Epithelial cell of proximal tubule (primary cell): ENCODE results near the gene ADRA2B. TPM values are rescaled to one million over a fixed set of nuclear protein-coding genes. Genes with fewer than 3 reads are reported as not detected.
"Not testable (repeated sequence)": the region's sequence is repeated elsewhere in the genome, so short reads cannot be mapped to it uniquely, and the experiment has no call there.

Experiments used
- DNase-seq: peaks from one replicate; pipeline ENCODE4 v3.0.0-alpha.2; 2011; ENCODE audit warnings: low read depth
- H3K4me3 ChIP-seq: 2 replicates; pipeline ENCODE4 v1.5.1; 2011; ENCODE audit warnings: low read depth, mild to moderate bottlenecking, low read length
- CTCF ChIP-seq: conservative IDR thresholded peaks from 2 replicates; pipeline ENCODE4 v1.5.1; 2012; ENCODE audit warnings: low read depth, mild to moderate bottlenecking, low read length
- total RNA-seq: library from RNA; depleted of rRNA; stranded (reverse); fragments of >200 nt; gene quantifications from 2 replicates; pipeline ENCODE4 v1.2.3, GENCODE V29; 2015

ADRA2B gene
- total RNA-seq, 1 donor from 2014 or later, result 0.23 TPM

GRCh38 chr2:96063116-96063899 is 53.1 kb downstream of the ADRA2B start:
- H3K4me3 ChIP-seq, DNase-seq: not testable (repeated sequence)
- peak; percentile 33 for TF ChIP-seq CTCF

Other genes with a start within 250 kb of the ADRA2B start
- 4.6 and 12.8 TPM in 2 replicates for gene ANKRD36C, start 124.7 kb downstream of the ADRA2B start, total RNA-seq
- 1.1 and 1.7 TPM in 2 replicates for gene GPAT2, start 81.7 kb downstream of the ADRA2B start, total RNA-seq
- gene ASTL, start 21.9 kb upstream of the ADRA2B start, total RNA-seq, result not detected in 2 replicates
- gene DUSP2, start 28.9 kb upstream of the ADRA2B start, total RNA-seq, result 4.4 and 5.4 TPM in 2 replicates
- 99.2 and 143 TPM in 2 replicates for gene STARD7, start 92.3 kb upstream of the ADRA2B start, total RNA-seq
- 21.3 and 25.9 TPM in 2 replicates for gene TMEM127, start 149.4 kb upstream of the ADRA2B start, total RNA-seq
- gene CIAO1, start 149.7 kb upstream of the ADRA2B start, total RNA-seq, result 110 and 155 TPM in 2 replicates
- 77.2 and 88.9 TPM in 2 replicates for gene SNRNP200, start 189.0 kb upstream of the ADRA2B start, total RNA-seq
- 7.7 and 10.3 TPM in 2 replicates for gene ITPRIPL1, start 208.7 kb upstream of the ADRA2B start, total RNA-seq
- gene NCAPH, start 219.2 kb upstream of the ADRA2B start, total RNA-seq, result 45.2 and 58.7 TPM in 2 replicates